ENCODE measurements around the gene LSM8. TPM values are rescaled to one million over a fixed set of nuclear protein-coding genes. Genes with fewer than 3 reads are reported as not detected.
A peak's percentile ranks its signal among the peaks of the same experiment; 100 is the strongest.

The LSM8 gene
- total RNA-seq, 4 donors from 2014 or later, result 22.0 to 37.7 (median 26.9) TPM

GRCh38 chr7:118195837-118196474 is 12.0 kb downstream of the LSM8 start:
- TF ChIP-seq CTCF (IDR thresholded peaks at IDR 0.05), result no peak
- DNase-seq (ENCODE audit: low spot score) (peak; percentile 42), ATAC-seq (ENCODE audit: low FRiP score) (peak; percentile 73)

GRCh38 chr7:118202061-118202460 is 18.1 kb downstream of the LSM8 start:
- no peak for DNase-seq (ENCODE audit: low spot score)
- ATAC-seq (ENCODE audit: low FRiP score), result peak; percentile 41
- no peak for TF ChIP-seq CTCF (IDR thresholded peaks at IDR 0.05)

DNA sequence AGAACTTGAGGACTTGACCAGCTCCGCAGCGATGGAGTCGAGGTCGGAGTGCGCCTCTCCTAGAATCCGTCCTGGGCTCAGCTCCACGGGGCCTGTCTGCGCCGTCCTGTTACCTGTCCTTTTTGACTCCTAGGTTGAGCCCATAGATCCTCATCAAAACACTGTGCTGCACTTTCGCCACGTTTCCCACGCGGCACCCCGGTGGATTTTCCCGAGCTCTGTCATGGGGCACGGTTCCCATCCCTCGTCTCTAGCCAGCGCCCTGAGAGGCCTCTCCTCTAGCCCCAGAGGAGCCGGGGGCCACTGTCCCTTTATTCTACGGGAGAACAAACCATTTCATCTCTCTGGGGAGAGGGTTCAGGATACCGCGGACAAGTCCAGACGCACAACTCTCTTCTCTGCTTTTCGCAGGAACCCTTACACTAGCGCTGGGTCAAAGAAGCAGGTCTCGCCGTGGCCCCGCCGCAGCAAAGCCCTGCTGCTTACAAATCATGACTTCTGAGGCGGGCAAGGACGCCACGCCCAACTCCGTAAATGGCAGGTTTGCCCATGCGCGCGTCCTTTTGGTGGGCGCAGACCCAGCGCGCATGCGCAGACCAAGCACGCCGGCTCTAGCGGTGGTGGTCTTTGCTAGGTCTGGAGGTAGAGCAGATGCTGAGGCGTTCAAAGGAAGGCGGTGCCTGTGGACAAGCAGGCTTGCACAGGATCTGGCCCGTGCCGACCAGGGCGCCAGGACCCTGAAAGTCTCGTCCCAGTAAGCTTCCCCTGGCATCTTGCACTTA is 30.3 kb downstream of the LSM8 start:
- ATAC-seq (ENCODE audit: low FRiP score), result peak; percentile 89
- no peak for TF ChIP-seq CTCF (IDR thresholded peaks at IDR 0.05)
- DNase-seq (ENCODE audit: low spot score), result no peak

DNA sequence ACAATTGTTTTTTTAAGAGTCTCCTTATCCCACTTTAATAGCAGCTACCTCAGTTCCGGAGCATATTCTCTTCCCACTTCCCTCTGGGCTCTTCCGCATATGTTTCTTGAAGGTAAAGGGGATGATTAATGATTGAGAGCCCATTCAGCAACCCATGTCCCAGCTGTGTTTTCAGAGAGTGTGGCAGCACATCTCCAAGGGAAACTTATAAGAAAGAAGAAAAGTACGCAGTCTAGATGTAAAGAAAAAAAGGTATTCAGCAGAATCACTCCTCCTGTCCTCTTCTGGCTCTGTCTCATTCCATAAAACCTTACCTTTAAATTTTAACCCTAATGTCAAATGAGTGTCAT is 30.8 kb downstream of the LSM8 start:
- DNase-seq (ENCODE audit: low spot score) (no peak), ATAC-seq (ENCODE audit: low FRiP score) (no peak)
- no peak for TF ChIP-seq CTCF (IDR thresholded peaks at IDR 0.05)

DNA sequence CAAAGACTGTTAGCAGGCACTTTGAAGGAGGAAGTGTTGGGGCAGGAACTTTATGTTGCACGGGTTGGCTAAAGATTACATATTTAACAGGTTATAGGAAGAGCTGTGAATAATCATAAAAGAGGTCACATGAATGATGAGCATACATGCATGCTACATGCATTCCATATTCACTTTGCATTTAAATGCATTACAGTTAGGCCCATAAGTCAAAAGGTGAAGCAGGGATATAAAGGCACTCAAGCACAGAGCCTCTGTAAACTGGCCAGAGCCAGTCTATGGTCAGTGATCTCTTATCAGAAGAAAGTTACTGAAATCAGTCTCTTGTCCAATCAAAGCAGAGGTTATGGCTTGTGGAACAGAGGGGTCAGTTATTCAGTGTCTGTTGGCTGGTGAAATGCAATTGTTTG is 33.3 kb downstream of the LSM8 start:
- no peak for DNase-seq (ENCODE audit: low spot score)
- ATAC-seq (ENCODE audit: low FRiP score), result no peak
- no peak for TF ChIP-seq CTCF (IDR thresholded peaks at IDR 0.05)

DNA sequence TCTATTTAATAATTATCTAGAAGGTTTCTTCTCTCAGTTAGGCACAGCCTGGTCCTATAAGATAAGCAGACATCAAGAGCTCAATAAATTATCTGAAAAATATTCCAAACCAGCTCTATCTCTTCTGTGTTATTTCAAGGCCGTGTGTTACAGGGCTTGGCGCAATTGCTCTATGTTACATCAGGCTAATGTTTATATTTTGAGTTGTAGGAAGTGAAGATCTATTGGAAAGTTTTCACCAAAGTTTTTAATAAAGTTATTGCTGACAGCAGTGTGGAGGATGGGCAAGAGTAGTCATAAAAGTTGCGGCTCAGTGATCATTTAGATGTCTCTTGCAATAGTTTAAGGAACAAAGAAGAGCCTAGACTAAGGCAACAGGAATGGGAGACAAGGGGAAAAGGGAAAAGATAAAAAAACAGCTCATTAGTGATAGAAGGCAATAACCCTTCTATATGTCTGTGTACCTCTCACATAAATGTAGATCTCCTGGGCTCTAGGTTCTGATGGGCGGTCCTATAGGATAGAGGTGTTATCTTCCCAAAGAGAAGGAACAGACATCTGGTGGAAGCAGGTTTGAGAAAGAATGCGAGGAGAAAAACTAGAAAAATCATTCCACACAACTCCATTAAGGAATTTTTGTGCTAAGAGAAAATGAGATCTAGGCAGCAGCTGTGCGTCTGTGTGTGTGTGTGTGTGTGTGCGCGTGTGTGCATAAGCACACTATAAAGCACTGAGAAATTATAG is 34.6 kb downstream of the LSM8 start:
- TF ChIP-seq CTCF (IDR thresholded peaks at IDR 0.05), result no peak
- no peak for ATAC-seq (ENCODE audit: low FRiP score)
- DNase-seq (ENCODE audit: low spot score), result no peak

Measured in omental fat pad (tissue), 4 donors.